DLD1 (cell line): ENCODE results near the gene LST1.
"Not testable (repeated sequence)": the region's sequence is repeated elsewhere in the genome, so short reads cannot be mapped to it uniquely, and the experiment has no call there.

Source experiments
- in situ Hi-C: cut with HindIII; loops from 2 replicates; pipeline ENCODE4 v1.10.0; 2017; ENCODE audit warnings: low sequenced_read_pairs

LST1 gene

GRCh38 chr6:31580438-31580740, 5.7 kb upstream of the LST1 start:
- in situ Hi-C loops, result no loop called here

DNA sequence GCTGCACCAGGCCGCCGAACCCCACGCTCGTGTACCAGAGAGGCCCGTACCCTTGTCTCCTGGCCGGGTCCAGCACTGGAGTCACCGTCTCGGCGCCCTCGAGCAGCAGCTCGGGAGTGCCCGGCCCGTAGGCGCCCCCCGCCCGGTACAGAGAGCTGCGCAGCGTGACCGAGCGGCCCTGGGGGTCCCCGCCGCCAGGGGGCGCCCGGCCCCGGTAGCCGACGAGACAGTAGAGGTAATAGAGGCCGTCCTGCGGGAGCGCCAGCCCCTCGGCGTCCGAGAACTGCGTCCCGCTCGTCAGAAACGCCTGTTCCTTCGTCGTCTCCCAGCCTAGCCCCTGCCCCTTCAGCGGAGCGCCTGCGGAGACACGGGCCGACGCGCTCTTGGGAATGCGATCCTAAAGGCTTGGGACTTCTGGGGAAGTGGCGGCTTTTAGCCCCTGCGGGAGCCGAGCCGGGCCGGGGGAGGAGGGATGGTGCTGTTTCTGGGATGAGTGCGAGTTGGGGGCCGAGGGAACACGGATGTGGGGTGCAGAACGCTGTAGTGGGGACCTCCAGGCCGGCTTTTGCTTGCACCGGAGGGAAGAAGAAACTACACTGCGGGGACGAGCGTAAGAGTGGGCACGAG, 5.2 kb upstream of the LST1 start:
- in situ Hi-C loops, result no loop called here

DNA sequence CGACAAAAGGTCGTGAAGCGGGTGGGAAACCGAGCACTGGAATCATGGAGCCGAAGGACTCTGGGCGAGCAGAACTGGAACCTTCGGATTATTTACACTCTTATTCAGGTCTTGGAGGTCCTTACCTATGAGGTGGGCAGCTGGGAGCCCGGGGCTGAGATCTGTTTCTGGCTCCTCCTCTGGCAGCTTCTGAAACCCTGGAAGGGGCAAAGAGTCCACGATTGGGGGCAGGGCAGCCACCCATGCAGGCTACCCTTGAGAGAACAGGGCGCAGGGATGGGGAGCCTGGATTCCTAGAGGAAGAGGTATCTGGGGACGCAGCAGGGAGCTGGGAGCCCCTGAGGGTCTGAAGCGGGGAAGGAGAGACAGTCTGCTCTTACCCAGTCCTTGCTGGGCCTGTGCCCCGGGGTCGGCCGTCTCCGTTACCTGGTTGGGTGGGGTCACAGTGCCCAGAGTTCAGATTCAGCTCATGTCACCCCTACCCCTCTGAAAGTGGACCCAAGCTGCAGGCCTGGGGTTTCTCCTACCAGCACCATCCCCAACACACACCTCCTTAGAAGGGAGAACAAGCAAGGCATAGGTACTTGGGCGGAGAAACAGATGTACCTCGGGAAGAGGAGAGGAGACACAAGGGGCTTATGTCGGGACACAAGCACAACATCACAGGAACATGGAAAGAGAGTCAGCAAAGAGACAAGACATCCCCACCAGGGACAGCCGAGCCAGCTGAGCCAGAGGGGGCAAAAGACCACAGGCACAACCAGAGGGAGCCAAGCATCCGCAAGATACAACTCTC, 4.4 kb upstream of the LST1 start:
- in situ Hi-C loops, result no loop called here

DNA sequence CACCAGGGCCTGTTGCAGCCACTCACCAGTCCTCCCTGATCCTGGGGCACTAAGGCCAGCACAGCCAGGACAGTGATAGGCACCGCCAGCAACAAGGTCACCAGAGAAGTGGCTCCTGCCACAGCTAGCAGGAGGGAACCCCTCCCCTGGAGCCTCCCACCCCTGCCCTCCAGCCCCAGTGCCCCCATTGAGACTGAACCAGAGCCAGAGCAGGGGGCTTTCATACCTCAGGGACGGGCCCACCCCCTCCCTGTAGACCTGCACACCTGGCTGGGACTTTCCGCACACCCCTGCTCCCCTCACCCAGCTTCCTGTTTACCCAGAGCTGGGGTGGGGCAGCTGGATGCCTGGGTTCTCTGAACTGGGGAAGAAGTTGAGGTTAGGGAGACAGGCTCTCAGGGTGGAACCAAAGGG, 3.8 kb upstream of the LST1 start, which contains the start of gene LTB:
TSS of gene LTB (minus strand) at position 195 of the 414 bp plus-strand sequence. CDS start at position 188, 7 bp downstream.
- in situ Hi-C loops, result no loop called here

DNA sequence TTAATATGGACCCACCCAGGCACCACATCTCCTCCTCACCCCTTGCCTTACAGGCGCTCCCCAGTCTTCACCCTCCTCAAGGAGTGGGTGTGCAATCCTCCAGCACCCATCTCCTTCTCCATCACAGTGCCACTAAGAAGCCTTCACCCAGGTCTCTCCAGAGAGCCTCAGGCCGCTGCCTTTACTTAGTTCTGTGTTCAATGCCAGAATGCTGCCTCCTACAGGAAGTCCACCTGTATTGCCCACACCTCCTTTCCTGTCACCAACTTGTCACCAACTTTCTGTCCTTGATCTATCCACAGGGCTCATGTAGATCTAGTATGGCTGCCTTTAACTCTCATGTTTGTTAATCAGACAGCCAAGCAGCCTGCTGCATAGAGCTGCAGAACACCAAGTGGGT, 586 bp upstream of the LST1 start:
- in situ Hi-C loops, result no loop called here

DNA sequence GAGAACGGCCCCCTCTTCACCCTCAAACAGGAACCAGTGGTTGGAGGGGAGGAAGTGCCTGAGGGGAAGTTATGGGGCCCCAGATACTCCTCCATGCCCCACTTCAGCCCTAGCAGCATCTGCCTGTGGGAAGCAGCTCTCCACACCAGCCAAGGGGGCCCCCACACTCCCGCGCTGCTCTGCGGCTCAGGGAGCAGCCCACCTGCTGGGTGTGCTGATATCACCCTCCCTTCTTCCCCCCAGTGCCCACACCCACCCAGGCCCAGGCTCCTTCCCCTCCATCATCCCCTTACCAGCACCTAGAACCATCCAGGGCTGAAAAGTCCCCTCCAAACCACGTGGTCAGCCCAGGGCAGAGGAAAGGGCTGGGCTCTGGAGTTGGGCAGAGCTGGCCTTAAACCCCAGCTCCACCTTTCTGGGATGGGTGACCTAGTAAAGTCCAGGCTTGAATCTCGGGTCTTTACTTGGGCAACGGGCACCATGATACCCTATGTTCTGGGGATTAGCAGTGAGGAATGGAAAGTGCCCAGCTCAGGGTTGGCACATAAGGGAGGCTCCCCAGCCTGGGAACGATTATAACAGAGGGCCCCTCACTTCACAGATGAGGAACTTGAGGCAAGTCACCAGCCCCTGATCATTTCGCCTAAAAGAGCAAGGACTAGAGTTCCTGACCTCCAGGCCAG, 663 bp downstream of the LST1 start:
- in situ Hi-C loops, result no loop called here

DNA sequence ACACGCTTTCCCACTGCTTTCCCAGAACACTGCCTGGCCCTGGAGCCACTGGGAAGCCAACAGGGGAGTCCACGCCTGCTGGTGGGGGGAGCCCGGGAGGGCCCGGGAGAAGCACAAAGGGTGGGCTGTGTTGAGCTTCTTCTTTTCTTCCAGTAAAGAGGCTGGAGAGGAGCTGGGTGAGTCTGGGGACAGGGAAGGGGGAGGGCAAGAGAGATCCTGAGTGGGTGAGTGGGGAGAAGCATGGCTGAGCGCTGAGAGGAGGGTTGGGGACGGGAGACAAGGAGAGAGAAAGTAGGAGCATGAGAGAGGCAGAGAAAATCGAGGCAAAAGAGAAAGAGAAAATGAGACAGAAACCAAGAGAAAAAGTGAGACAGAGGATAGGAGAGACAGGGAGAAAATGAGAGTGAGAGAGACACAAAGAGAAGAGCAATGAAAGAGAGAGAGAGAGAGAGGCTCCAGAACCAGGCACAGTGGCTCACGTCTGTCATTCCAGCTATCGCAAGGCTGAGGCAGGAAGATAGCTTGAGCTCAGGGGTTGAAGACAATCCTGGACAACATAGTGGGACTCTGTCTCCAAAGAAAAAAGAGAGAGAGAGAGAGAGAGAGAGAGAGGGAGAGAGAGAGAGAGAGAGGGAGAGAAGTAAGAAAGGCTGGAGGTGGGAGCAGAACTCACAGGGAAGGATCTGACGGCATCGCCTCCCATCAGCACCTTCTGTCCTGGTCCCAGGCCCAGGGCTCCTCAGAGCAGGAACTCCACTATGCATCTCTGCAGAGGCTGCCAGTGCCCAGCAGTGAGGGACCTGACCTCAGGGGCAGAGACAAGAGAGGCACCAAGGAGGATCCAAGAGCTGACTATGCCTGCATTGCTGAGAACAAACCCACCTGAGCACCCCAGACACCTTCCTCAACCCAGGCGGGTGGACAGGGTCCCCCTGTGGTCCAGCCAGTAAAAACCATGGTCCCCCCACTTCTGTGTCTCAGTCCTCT, 2.0 kb downstream of the LST1 start:
- in situ Hi-C loops, result no loop called here

GRCh38 chr6:31588871-31589650, 3.0 kb downstream of the LST1 start:
- in situ Hi-C loops, result no loop called here

GRCh38 chr6:31590691-31591090, 4.6 kb downstream of the LST1 start:
- in situ Hi-C loops, result not testable (repeated sequence)

GRCh38 chr6:31592396-31592771, 6.3 kb downstream of the LST1 start:
- in situ Hi-C loops, result no loop called here

DNA sequence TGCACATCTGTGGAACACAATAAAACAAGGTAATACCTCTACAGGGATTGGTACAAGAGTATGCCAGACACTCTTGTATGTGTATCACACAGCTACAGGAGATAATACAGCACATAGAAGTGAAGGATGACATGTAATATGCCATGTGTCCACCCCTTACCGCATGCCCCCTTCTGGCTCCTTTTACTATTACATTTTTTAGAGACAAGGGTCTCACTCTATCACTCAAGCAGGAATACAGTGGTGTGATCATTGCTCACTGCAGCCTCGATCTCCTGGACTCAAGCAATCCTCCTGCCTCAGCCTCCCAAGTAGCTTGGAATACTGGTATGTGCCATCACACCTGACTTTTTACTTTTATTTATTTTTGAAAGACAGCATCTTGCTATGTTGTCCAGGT, 10.9 kb downstream of the LST1 start:
- in situ Hi-C loops, result no loop called here

DNA sequence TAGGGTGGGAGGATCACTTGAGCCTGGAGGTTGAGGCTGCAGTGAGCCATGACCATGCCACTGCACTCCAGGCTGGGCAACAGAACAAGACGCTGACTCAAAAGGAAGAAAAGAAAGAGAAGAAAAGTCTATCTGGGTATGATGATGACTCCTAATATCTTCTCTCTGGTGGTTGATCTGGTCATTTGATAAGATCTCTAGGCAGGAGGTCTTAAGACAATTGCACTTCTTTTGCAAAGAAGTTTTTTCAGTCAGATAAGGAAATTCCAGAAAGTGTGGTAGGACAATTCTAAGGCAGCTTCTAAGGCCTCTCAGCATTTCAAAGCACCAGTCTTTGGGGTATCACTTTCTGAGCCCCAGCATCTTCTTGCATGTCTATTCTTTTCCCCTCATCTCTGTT, 21.2 kb downstream of the LST1 start:
- in situ Hi-C loops, result no loop called here

GRCh38 chr6:31609519-31610406, 23.7 kb downstream of the LST1 start:
- in situ Hi-C loops, result no loop called here

DNA sequence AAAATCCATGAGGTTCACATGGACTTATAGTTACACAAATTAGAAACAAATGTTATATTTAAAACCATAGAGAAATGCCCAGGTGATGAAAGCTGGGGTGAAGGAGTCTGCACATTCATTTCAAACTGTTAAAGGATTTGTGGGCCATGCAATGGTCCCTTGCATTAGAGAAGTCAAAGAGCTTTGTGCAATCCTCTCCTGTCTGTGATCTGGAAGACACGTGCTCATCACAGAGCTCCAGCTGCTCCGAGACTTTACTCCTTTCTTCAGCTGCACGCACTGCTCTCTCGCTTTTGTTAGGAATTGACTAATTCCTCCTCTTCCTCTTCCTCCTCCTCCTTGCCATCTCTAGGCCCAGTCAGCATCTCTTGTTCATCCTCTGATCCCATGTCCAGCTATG, 24.9 kb downstream of the LST1 start:
- in situ Hi-C loops, result no loop called here

GRCh38 chr6:31614075-31614619, 28.1 kb downstream of the LST1 start:
- in situ Hi-C loops, result no loop called here

DNA sequence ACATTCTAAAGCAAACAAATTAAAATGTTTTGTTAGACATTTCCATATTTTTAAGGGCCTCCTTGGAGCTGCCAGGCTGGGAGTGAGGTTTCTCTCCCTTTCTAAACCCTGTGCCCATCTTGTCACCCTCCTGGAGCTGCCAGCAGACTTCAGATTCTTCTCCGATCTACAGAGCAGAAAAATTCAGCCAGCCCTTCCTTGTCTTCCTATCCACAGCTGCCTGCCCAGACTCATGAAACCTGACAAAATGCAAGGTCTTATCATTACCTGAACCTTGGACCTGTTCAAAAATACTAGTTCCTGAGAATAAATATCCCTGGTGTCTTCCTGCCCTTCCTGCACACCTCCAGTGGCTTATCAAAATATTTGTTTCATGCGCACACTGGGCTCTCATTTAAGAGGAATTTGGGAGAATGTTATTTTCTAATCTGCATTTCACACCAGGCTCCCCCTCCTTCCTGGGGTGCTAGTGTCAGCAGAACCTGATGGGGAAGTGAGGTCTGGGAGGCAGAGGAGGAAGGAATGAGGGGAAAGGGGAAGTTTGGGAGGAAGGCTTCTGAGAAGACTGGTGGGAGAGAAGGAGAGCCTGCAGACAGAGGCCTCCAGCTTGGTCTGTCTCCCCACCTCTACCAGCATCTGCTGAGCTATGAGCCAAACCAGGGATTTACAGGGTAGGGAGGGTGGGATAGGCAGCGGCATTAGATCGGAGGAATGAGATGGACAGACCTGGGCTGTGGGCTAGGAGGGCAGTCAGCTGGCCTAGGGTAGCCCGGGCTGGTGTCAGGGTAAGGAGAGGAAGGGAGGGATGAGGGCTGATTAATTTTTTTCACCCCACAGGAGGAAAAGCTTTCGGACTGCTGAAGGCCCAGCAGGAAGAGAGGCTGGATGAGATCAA, 28.9 kb downstream of the LST1 start, which contains the start of gene AIF1:
TSS of gene AIF1 (plus strand) at position 551 of the 895 bp plus-strand sequence. CDS start at position 647, 96 bp downstream.
- in situ Hi-C loops, result no loop called here

- in situ Hi-C loops, result no loop called here
Measured at GRCh38 chr6:31615748-31616147, 29.7 kb downstream of the LST1 start.

DNA sequence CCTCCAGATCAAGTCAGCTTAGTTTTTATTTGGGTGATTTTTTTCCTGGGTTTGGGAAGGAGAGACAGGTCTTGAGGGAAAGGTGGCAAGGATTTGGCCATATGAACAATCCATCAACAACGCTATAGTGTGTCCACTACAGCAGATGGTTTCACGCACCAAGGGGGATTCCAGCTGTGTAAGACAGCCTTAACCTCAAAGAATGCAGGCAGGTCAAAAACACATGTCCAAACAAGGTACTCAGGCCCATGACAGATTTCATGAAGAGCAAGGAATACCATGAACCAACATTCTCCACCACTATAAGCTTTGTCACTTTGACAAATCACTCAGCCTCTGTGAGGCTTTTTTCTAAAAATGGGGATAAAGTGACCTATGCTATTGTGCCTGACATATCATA, 30.9 kb downstream of the LST1 start:
- in situ Hi-C loops, result no loop called here
